Ishikawa (cell line): ENCODE measurements around the gene DOK6.

Source experiments
- CEBPB ChIP-seq: IDR thresholded peaks from 2 replicates; pipeline ENCODE4 v1.6.1; 2012
- CREB1 ChIP-seq: IDR thresholded peaks from 2 replicates; pipeline ENCODE4 v1.6.1; 2012; ENCODE audit warnings: low read depth
- EGR1 ChIP-seq: IDR thresholded peaks from 2 replicates; pipeline ENCODE4 v1.6.1; 2012
- EP300 ChIP-seq: IDR thresholded peaks from 2 replicates; pipeline ENCODE4 v1.6.1; 2012; ENCODE audit warnings: borderline replicate concordance
- FOXM1 ChIP-seq: IDR thresholded peaks from 2 replicates; pipeline ENCODE4 v1.6.1; 2012; ENCODE audit warnings: low read depth, borderline replicate concordance
- NFIC ChIP-seq: IDR thresholded peaks from 2 replicates; pipeline ENCODE4 v1.6.1; 2012
- RAD21 ChIP-seq: IDR thresholded peaks from 2 replicates; pipeline ENCODE4 v1.6.1; 2012; ENCODE audit warnings: low read depth
- TAF1 ChIP-seq: IDR thresholded peaks from 2 replicates; pipeline ENCODE4 v1.6.1; 2012; ENCODE audit warnings: low read depth, mild to moderate bottlenecking
- TCF12 ChIP-seq: IDR thresholded peaks from 2 replicates; pipeline ENCODE4 v1.6.1; 2012; ENCODE audit warnings: low read depth
- TEAD4 ChIP-seq: IDR thresholded peaks from 2 replicates; pipeline ENCODE4 v1.6.1; 2012
- YY1 ChIP-seq: IDR thresholded peaks from 2 replicates; pipeline ENCODE4 v1.6.1; 2012; ENCODE audit warnings: low read depth
- ZBTB7A ChIP-seq: IDR thresholded peaks from 2 replicates; pipeline ENCODE4 v1.6.1; 2012; ENCODE audit warnings: low read depth
- TF ChIP-seq, protein P1 (sequence below): IDR thresholded peaks from 2 replicates; pipeline ENCODE4 v1.6.1; 2012; ENCODE audit warnings: low read depth, mild to moderate bottlenecking
- TF ChIP-seq, protein P2 (sequence below): IDR thresholded peaks from 2 replicates; pipeline ENCODE4 v1.6.1; 2012
- TF ChIP-seq, protein P3 (sequence below): IDR thresholded peaks from 2 replicates; pipeline ENCODE4 v1.6.1; 2012

The DOK6 gene

DNA sequence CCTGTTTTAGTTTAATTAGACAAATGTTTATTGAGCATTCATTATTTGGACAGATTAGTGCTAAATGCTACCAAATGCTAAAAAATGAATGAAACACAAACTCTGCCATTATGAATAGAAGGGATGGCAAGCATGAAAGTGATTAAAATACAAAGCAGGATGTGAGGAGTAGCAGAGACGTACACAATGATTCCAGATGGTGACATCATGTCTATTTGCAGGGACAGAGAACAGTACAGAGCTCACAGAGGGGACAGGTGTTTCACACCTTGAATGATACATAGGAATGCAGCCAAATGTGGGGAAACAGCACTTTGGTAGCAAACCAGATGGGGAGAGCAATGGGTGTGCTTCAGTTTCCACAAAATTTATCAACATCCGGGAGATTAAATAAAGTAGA lies 470.7 kb downstream of the DOK6 start:
- TF ChIP-seq, protein P1, sequence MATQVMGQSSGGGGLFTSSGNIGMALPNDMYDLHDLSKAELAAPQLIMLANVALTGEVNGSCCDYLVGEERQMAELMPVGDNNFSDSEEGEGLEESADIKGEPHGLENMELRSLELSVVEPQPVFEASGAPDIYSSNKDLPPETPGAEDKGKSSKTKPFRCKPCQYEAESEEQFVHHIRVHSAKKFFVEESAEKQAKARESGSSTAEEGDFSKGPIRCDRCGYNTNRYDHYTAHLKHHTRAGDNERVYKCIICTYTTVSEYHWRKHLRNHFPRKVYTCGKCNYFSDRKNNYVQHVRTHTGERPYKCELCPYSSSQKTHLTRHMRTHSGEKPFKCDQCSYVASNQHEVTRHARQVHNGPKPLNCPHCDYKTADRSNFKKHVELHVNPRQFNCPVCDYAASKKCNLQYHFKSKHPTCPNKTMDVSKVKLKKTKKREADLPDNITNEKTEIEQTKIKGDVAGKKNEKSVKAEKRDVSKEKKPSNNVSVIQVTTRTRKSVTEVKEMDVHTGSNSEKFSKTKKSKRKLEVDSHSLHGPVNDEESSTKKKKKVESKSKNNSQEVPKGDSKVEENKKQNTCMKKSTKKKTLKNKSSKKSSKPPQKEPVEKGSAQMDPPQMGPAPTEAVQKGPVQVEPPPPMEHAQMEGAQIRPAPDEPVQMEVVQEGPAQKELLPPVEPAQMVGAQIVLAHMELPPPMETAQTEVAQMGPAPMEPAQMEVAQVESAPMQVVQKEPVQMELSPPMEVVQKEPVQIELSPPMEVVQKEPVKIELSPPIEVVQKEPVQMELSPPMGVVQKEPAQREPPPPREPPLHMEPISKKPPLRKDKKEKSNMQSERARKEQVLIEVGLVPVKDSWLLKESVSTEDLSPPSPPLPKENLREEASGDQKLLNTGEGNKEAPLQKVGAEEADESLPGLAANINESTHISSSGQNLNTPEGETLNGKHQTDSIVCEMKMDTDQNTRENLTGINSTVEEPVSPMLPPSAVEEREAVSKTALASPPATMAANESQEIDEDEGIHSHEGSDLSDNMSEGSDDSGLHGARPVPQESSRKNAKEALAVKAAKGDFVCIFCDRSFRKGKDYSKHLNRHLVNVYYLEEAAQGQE, result no peak
- no peak for TF ChIP-seq EGR1
- no peak for TF ChIP-seq NFIC
- TF ChIP-seq EP300, result no peak
- TF ChIP-seq TEAD4, result no peak
- no peak for TF ChIP-seq TAF1
- no peak for TF ChIP-seq FOXM1
- TF ChIP-seq CEBPB, result no peak
- no peak for TF ChIP-seq ZBTB7A
- TF ChIP-seq TCF12, result no peak
- TF ChIP-seq, protein P2, sequence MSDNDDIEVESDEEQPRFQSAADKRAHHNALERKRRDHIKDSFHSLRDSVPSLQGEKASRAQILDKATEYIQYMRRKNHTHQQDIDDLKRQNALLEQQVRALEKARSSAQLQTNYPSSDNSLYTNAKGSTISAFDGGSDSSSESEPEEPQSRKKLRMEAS, result no peak
- no peak for TF ChIP-seq RAD21
- no peak for TF ChIP-seq CREB1
- TF ChIP-seq, protein P3, sequence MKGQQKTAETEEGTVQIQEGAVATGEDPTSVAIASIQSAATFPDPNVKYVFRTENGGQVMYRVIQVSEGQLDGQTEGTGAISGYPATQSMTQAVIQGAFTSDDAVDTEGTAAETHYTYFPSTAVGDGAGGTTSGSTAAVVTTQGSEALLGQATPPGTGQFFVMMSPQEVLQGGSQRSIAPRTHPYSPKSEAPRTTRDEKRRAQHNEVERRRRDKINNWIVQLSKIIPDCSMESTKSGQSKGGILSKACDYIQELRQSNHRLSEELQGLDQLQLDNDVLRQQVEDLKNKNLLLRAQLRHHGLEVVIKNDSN, result no peak
- TF ChIP-seq YY1, result no peak

DNA sequence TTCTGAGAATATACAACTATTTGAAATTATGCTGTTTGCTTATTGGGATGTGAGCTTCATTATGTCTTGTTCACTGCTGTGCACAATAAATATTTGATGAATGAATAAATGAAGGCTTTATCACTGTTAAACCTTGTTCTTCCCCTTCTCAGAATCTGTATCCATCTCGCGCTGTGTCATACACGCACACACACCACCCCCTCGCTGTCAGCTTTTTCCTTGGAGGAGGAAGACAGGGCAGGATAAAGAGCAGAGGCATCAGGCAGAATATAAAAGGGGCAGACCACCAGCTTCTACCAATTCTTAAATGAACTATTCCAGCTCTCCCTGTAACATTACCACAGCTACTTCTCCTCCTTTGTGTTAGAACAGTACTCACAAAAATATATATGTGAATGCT lies 472.0 kb downstream of the DOK6 start:
- TF ChIP-seq EGR1 (no peak), FOXM1 (no peak), ZBTB7A (no peak), RAD21 (no peak), TEAD4 (no peak), NFIC (no peak), TAF1 (no peak), TCF12 (no peak), EP300 (no peak), YY1 (no peak), CEBPB (no peak), CREB1 (no peak)
- TF ChIP-seq, protein P2, result no peak
- TF ChIP-seq, protein P3, result no peak
- TF ChIP-seq, protein P1, result no peak

DNA sequence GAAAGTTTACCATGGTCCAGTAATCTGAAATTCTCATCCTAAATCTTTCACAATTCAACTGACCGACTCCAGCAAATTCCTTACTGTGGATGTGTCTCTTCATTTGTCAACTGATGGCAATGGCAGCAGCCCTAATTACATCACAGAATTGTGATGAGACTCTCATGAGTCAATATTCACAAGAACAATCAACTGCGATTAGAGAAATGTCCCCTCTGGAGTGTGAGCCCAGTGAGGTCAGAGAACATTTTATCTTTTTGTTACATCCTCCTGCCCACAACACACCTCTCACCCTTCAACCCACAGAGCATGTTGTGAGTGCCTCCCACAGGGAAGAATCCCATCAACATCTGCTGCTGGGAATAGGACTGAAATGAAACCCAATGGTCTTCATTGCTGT lies 473.4 kb downstream of the DOK6 start:
- TF ChIP-seq, protein P3, result no peak
- TF ChIP-seq YY1 (no peak), FOXM1 (no peak), TAF1 (no peak)

DNA sequence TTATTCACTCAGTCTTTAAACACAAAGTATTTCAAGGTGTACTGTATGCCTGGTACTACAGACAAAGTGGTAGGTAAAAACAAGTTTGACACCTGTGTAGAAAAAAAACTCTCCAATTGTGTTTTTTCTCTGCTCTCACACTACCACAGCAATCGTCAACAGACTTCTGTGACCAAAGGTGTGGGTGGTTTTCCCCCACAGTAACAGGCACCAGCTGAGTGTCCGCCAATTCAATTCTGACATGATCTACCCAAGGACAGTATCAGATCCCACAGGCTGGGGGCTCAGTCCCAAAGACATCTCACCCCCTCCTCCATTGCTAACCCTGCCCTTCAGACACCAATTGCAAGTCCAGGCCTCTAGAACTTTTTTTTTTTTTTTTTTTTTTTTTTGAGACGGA lies 475.8 kb downstream of the DOK6 start:
- TF ChIP-seq, protein P1, result no peak
- TF ChIP-seq ZBTB7A, result no peak
- no peak for TF ChIP-seq NFIC
- TF ChIP-seq FOXM1, result no peak
- no peak for TF ChIP-seq RAD21
- TF ChIP-seq YY1, result no peak
- no peak for TF ChIP-seq TCF12
